Gastroesophageal sphincter (tissue), 3 donors: ENCODE results near the gene TNNT3.

Source experiments
- CTCF ChIP-seq, 4 experiments: fragments of 200-600 bp in 2 of 4; fragments of 450-650 bp in 2 of 4; sonication (generic) in 1 of 4; IDR thresholded peaks; one replicate each; pipeline ENCODE4 v1.5.1; 2017 to 2019; ENCODE audit warnings: antibody characterized with exemption in 4 of 4, mild to moderate bottlenecking in 2 of 4, moderate library complexity in 2 of 4
- EP300 ChIP-seq: sonication (generic); formaldehyde crosslinking; IDR thresholded peaks from one replicate; pipeline ENCODE4 v1.6.1; 2017; ENCODE audit warnings: antibody characterized with exemption, mild to moderate bottlenecking
- POLR2A ChIP-seq, 2 donors: fragments of 450-650 bp; IDR thresholded peaks; one replicate each; pipeline ENCODE4 v1.6.1; 2017; ENCODE audit warnings: antibody characterized with exemption in 2 of 2, mild to moderate bottlenecking in 2 of 2, moderate library complexity in 1 of 2
- POLR2AphosphoS5 ChIP-seq: sonication (generic); formaldehyde crosslinking; IDR thresholded peaks from one replicate; pipeline ENCODE4 v1.6.1; 2017; ENCODE audit warnings: antibody characterized with exemption

- TF ChIP-seq POLR2A (IDR thresholded peaks at IDR 0.05) = no peak
- TF ChIP-seq CTCF (IDR thresholded peaks at IDR 0.05) = no peak
- TF ChIP-seq POLR2AphosphoS5 = no peak
- no peak for TF ChIP-seq EP300
Observed at GRCh38 chr11:1983601-1983961, 64.1 kb downstream of the TNNT3 start.
